SK-N-SH treated with all-trans-retinoic acid at 6 μM for 48 hours (cell line): ENCODE data around the gene DAD1.

Experiments used
- ATAC-seq: fragments of 200-7000 bp; cut with Tn5 transposase; 3 replicates; pipeline ENCODE4 v1.9.1; 2020; ENCODE audit warnings: mild to moderate bottlenecking, moderate library complexity
- ARNTL ChIP-seq: fragments of 450-650 bp; formaldehyde crosslinking; IDR thresholded peaks from 2 replicates; pipeline ENCODE4 v1.5.0; 2020; ENCODE audit warnings: low read depth, mild to moderate bottlenecking, moderate library complexity, borderline replicate concordance
- BACH2 ChIP-seq: fragments of 250-450 bp; sonication (Bioruptor Pico); IDR thresholded peaks from 2 replicates; pipeline ENCODE4 v1.9.0; 2021; ENCODE audit warnings: mild to moderate bottlenecking, borderline replicate concordance
- CREB5 ChIP-seq: fragments of 250-450 bp; sonication (Bioruptor Pico); IDR thresholded peaks from 2 replicates; pipeline ENCODE4 v1.5.1; 2020; ENCODE audit warnings: low read depth, mild to moderate bottlenecking, moderate library complexity
- CSRNP3 ChIP-seq: fragments of 250-450 bp; sonication (Bioruptor Pico); IDR thresholded peaks from 2 replicates; pipeline ENCODE4 v1.5.1; 2021; ENCODE audit warnings: mild to moderate bottlenecking, moderate library complexity
- ESRRG ChIP-seq: fragments of 250-450 bp; sonication (Bioruptor Pico); IDR thresholded peaks from 2 replicates; pipeline ENCODE4 v1.6.1; 2021; ENCODE audit warnings: mild to moderate bottlenecking
- GLIS3 ChIP-seq: fragments of 250-450 bp; sonication (Bioruptor Pico); IDR thresholded peaks from 2 replicates; pipeline ENCODE4 v1.5.0; 2020; ENCODE audit warnings: mild to moderate bottlenecking, moderate library complexity
- ISL1 ChIP-seq: fragments of 250-450 bp; sonication (Bioruptor Pico); IDR thresholded peaks from 2 replicates; pipeline ENCODE4 v2.1.2; 2022; ENCODE audit warnings: mild to moderate bottlenecking, moderate library complexity
- PPARA ChIP-seq: fragments of 250-450 bp; sonication (Bioruptor Pico); IDR thresholded peaks from 2 replicates; pipeline ENCODE4 v1.5.0; 2020; ENCODE audit warnings: mild to moderate bottlenecking, borderline replicate concordance
- RARB ChIP-seq: fragments of 250-450 bp; sonication (Bioruptor Pico); IDR thresholded peaks from 2 replicates; pipeline ENCODE4 v1.8.0; 2021; ENCODE audit warnings: mild to moderate bottlenecking, moderate library complexity
- TCF4 ChIP-seq: fragments of 250-450 bp; sonication (Bioruptor Pico); IDR thresholded peaks from 2 replicates; pipeline ENCODE4 v1.8.0; 2021; ENCODE audit warnings: mild to moderate bottlenecking, moderate library complexity, borderline replicate concordance
- TOX ChIP-seq: fragments of 250-450 bp; sonication (Bioruptor Pico); IDR thresholded peaks from 2 replicates; pipeline ENCODE4 v1.8.0; 2021; ENCODE audit warnings: mild to moderate bottlenecking, moderate library complexity, borderline replicate concordance
- ZC3H10 ChIP-seq: fragments of 250-450 bp; sonication (Bioruptor Pico); IDR thresholded peaks from 2 replicates; pipeline ENCODE4 v1.5.1; 2021; ENCODE audit warnings: mild to moderate bottlenecking, moderate library complexity
- ZFP3 ChIP-seq: fragments of 250-450 bp; sonication (Bioruptor Pico); IDR thresholded peaks from 2 replicates; pipeline ENCODE4 v1.5.0; 2020; ENCODE audit warnings: mild to moderate bottlenecking, moderate library complexity
- ZFP30 ChIP-seq: fragments of 450-650 bp; formaldehyde crosslinking; IDR thresholded peaks from 2 replicates; pipeline ENCODE4 v1.5.0; 2022; ENCODE audit warnings: mild to moderate bottlenecking, moderate library complexity
- ZNF565 ChIP-seq: fragments of 450-650 bp; formaldehyde crosslinking; conservative IDR thresholded peaks from 2 replicates; pipeline ENCODE4 v1.5.0; 2020; ENCODE audit warnings: low read depth, mild to moderate bottlenecking, moderate library complexity
- ZNF70 ChIP-seq: fragments of 450-650 bp; formaldehyde crosslinking; IDR thresholded peaks from 2 replicates; pipeline ENCODE4 v1.5.0; 2020; ENCODE audit warnings: mild to moderate bottlenecking, moderate library complexity
- ZNF8 ChIP-seq: fragments of 450-650 bp; formaldehyde crosslinking; IDR thresholded peaks from 2 replicates; pipeline ENCODE4 v1.5.0; 2020; ENCODE audit warnings: mild to moderate bottlenecking, moderate library complexity
- TF ChIP-seq, protein P1 (sequence below): fragments of 250-450 bp; sonication (Bioruptor Pico); IDR thresholded peaks from 2 replicates; pipeline ENCODE4 v1.5.0; 2020; ENCODE audit warnings: mild to moderate bottlenecking, moderate library complexity
- TF ChIP-seq, protein P2 (sequence below): fragments of 250-450 bp; sonication (Bioruptor Pico); IDR thresholded peaks from 2 replicates; pipeline ENCODE4 v1.8.0; 2020; ENCODE audit warnings: mild to moderate bottlenecking, moderate library complexity, borderline replicate concordance
- TF ChIP-seq, protein P3 (sequence below): fragments of 250-450 bp; sonication (Bioruptor Pico); IDR thresholded peaks from 2 replicates; pipeline ENCODE4 v1.8.0; 2021; ENCODE audit warnings: low read depth, mild to moderate bottlenecking, moderate library complexity, borderline replicate concordance

The DAD1 gene

GRCh38 chr14:22629361-22629760 is 40.3 kb upstream of the DAD1 start:
- no peak for ATAC-seq
- TF ChIP-seq TCF4 (no peak), ZFP3 (CRISPR knock-in tag) (no peak), TOX (CRISPR knock-in tag) (no peak), GLIS3 (CRISPR knock-in tag) (no peak), CREB5 (CRISPR knock-in tag) (no peak), ZNF70 (CRISPR knock-in tag) (no peak), ARNTL (CRISPR knock-in tag) (no peak), PPARA (CRISPR knock-in tag) (no peak), ZNF8 (no peak), ISL1 (CRISPR knock-in tag) (no peak), ESRRG (CRISPR knock-in tag) (no peak)
- TF ChIP-seq, protein P1, sequence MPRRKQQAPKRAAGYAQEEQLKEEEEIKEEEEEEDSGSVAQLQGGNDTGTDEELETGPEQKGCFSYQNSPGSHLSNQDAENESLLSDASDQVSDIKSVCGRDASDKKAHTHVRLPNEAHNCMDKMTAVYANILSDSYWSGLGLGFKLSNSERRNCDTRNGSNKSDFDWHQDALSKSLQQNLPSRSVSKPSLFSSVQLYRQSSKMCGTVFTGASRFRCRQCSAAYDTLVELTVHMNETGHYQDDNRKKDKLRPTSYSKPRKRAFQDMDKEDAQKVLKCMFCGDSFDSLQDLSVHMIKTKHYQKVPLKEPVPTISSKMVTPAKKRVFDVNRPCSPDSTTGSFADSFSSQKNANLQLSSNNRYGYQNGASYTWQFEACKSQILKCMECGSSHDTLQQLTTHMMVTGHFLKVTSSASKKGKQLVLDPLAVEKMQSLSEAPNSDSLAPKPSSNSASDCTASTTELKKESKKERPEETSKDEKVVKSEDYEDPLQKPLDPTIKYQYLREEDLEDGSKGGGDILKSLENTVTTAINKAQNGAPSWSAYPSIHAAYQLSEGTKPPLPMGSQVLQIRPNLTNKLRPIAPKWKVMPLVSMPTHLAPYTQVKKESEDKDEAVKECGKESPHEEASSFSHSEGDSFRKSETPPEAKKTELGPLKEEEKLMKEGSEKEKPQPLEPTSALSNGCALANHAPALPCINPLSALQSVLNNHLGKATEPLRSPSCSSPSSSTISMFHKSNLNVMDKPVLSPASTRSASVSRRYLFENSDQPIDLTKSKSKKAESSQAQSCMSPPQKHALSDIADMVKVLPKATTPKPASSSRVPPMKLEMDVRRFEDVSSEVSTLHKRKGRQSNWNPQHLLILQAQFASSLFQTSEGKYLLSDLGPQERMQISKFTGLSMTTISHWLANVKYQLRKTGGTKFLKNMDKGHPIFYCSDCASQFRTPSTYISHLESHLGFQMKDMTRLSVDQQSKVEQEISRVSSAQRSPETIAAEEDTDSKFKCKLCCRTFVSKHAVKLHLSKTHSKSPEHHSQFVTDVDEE (CRISPR knock-in tag) = no peak
- TF ChIP-seq, protein P2, sequence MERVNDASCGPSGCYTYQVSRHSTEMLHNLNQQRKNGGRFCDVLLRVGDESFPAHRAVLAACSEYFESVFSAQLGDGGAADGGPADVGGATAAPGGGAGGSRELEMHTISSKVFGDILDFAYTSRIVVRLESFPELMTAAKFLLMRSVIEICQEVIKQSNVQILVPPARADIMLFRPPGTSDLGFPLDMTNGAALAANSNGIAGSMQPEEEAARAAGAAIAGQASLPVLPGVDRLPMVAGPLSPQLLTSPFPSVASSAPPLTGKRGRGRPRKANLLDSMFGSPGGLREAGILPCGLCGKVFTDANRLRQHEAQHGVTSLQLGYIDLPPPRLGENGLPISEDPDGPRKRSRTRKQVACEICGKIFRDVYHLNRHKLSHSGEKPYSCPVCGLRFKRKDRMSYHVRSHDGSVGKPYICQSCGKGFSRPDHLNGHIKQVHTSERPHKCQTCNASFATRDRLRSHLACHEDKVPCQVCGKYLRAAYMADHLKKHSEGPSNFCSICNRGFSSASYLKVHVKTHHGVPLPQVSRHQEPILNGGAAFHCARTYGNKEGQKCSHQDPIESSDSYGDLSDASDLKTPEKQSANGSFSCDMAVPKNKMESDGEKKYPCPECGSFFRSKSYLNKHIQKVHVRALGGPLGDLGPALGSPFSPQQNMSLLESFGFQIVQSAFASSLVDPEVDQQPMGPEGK (CRISPR knock-in tag) = no peak
- TF ChIP-seq, protein P3, sequence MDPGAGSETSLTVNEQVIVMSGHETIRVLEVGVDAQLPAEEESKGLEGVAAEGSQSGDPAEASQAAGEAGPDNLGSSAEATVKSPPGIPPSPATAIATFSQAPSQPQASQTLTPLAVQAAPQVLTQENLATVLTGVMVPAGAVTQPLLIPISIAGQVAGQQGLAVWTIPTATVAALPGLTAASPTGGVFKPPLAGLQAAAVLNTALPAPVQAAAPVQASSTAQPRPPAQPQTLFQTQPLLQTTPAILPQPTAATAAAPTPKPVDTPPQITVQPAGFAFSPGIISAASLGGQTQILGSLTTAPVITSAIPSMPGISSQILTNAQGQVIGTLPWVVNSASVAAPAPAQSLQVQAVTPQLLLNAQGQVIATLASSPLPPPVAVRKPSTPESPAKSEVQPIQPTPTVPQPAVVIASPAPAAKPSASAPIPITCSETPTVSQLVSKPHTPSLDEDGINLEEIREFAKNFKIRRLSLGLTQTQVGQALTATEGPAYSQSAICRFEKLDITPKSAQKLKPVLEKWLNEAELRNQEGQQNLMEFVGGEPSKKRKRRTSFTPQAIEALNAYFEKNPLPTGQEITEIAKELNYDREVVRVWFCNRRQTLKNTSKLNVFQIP (CRISPR knock-in tag) = no peak

DNA sequence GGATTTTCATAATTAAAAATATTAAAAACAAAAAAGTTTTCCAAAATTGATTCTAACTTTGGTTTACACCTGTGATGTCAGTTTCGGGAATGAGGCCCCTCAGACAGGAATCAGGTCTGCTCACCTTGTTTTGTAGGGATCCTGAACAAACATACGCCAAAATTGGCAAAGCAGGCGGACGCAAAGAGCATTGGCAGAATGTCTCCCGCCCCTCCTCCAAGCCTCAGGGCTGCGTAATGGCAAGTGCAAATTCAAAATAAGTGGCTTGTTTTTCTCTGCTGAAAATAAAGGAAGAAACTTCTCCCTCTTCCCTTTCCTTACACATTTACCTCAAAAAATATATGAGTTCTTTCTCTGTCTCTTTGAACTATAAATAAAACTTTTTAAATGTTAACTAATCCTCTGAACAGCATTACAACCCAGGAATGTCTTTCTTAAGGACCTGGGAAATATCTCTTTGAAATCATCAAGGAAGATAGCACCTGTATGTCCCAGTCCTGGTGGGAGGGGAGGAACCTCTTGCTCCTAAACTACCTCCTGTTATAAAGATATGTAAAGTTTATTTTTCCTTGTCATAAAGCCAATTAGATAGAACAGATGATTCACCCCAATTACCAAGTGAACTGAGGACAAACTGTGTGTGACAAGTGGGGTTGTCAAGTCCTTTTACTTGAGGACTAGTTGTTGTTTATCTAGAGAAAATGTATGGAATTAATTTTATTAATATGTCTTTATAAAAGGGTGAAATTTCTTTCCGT is 38.7 kb upstream of the DAD1 start:
- no peak for TF ChIP-seq ZFP30 (CRISPR knock-in tag)
- no peak for TF ChIP-seq RARB (CRISPR knock-in tag)
- no peak for TF ChIP-seq ZNF565
- no peak for TF ChIP-seq CSRNP3
- TF ChIP-seq, protein P3 (CRISPR knock-in tag) = no peak
- TF ChIP-seq BACH2 (CRISPR knock-in tag) = no peak
- no peak for TF ChIP-seq ZC3H10 (CRISPR knock-in tag)

More for the DNA sequence above, 38.7 kb upstream of the DAD1 start:
- no peak for ATAC-seq
